DMS 273 (cell line): ENCODE results near the gene VIPR1.
A peak's percentile ranks its signal among the peaks of the same experiment; 100 is the strongest.

Experiments used
- DNase-seq: peaks from one replicate; lab custom pipeline; 2025; ENCODE audit not compliant: unreplicated experiment; lab: John Stamatoyannopoulos, UW

Gene VIPR1

GRCh38 chr3:42493126-42493797 is 9.2 kb upstream of the VIPR1 start:
- no peak for DNase-seq

- DNase-seq: no peak
Observed at GRCh38 chr3:42493798-42494151, 8.7 kb upstream of the VIPR1 start.

GRCh38 chr3:42495393-42495792 is 7.0 kb upstream of the VIPR1 start:
- no peak for DNase-seq

GRCh38 chr3:42497009-42497731 is 5.3 kb upstream of the VIPR1 start:
- DNase-seq: no peak

GRCh38 chr3:42498034-42498433 is 4.4 kb upstream of the VIPR1 start:
- DNase-seq: no peak

GRCh38 chr3:42498791-42499477 is 3.5 kb upstream of the VIPR1 start:
- DNase-seq: no peak

GRCh38 chr3:42499478-42499871 is 3.0 kb upstream of the VIPR1 start:
- no peak for DNase-seq

GRCh38 chr3:42500091-42500490 is 2.4 kb upstream of the VIPR1 start:
- DNase-seq: no peak

- DNase-seq: no peak
Observed at GRCh38 chr3:42500909-42501308, 1.5 kb upstream of the VIPR1 start.

- peak; percentile 59 for DNase-seq
Observed at GRCh38 chr3:42501321-42501680, 1.1 kb upstream of the VIPR1 start.

GRCh38 chr3:42501681-42502428 is 588 bp upstream of the VIPR1 start:
- DNase-seq: peak; percentile 55

GRCh38 chr3:42503251-42503924 is 945 bp downstream of the VIPR1 start:
- DNase-seq: no peak

GRCh38 chr3:42503957-42504333 is 1.5 kb downstream of the VIPR1 start:
- no peak for DNase-seq

GRCh38 chr3:42504334-42505127 is 2.1 kb downstream of the VIPR1 start:
- no peak for DNase-seq

- DNase-seq: no peak
Observed at GRCh38 chr3:42505128-42505848, 2.8 kb downstream of the VIPR1 start.

GRCh38 chr3:42505849-42506410 is 3.5 kb downstream of the VIPR1 start:
- no peak for DNase-seq

- DNase-seq: no peak
Observed at GRCh38 chr3:42507252-42507651, 4.8 kb downstream of the VIPR1 start.

GRCh38 chr3:42507761-42508335 is 5.4 kb downstream of the VIPR1 start:
- DNase-seq: no peak

- no peak for DNase-seq
Observed at GRCh38 chr3:42508562-42508961, 6.1 kb downstream of the VIPR1 start.
